GM13976 (cell line): ENCODE data around the gene PPP1R14B.

Experiments used
- DNase-seq: peaks from one replicate; pipeline ENCODE4 v3.0.0; 2012; ENCODE audit warnings: low spot score
- CTCF ChIP-seq: IDR thresholded peaks from 2 replicates; pipeline ENCODE4 v1.5.1; 2012; ENCODE audit warnings: borderline replicate concordance, mild to moderate bottlenecking; ENCODE audit not compliant: insufficient read depth; ENCODE audit errors: extremely low read depth, missing control alignments, control extremely low read depth
- in situ Hi-C: fragments of 300-500 bp; cut with MboI; formaldehyde crosslinking; loops from one replicate; pipeline ENCODE4 v1.12.0; 2022; ENCODE audit warnings: low sequenced_read_pairs, mixed read lengths, inconsistent platforms; ENCODE audit not compliant: unreplicated experiment

Gene PPP1R14B

GRCh38 chr11:64224151-64224890, 22.4 kb downstream of the PPP1R14B start:
- in situ Hi-C loops: no loop called here
- no peak for TF ChIP-seq CTCF
- DNase-seq: no peak

- no peak for TF ChIP-seq CTCF
- in situ Hi-C loops: no loop called here
- DNase-seq: no peak
Measured at GRCh38 chr11:64223001-64223651, 23.6 kb downstream of the PPP1R14B start.

GRCh38 chr11:64222651-64223000, 24.1 kb downstream of the PPP1R14B start:
- no peak for TF ChIP-seq CTCF
- in situ Hi-C loops: no loop called here
- no peak for DNase-seq

GRCh38 chr11:64220798-64221197, 25.9 kb downstream of the PPP1R14B start:
- no peak for TF ChIP-seq CTCF
- DNase-seq: no peak
- in situ Hi-C loops: no loop called here

- in situ Hi-C loops: no loop called here
- no peak for DNase-seq
- TF ChIP-seq CTCF: no peak
Measured at GRCh38 chr11:64220271-64220670, 26.5 kb downstream of the PPP1R14B start.

- in situ Hi-C loops: no loop called here
- no peak for DNase-seq
Measured at GRCh38 chr11:64219755-64220154, 27.0 kb downstream of the PPP1R14B start.

More at GRCh38 chr11:64219755-64220154, 27.0 kb downstream of the PPP1R14B start:
- TF ChIP-seq CTCF: no peak
